BE2C (cell line): ENCODE results near the gene TRIM17.

ENCODE experiments used
- DNase-seq: peaks from one replicate; pipeline ENCODE4 v3.0.0-alpha.2; 2020
- H3K27me3 ChIP-seq: fragments of 250-450 bp; sonication (Bioruptor Pico); 2 replicates; pipeline ENCODE4 v1.5.1; 2020; ENCODE audit warnings: mild to moderate bottlenecking
- H3K36me3 ChIP-seq: fragments of 250-450 bp; sonication (Bioruptor Pico); 2 replicates; pipeline ENCODE4 v1.5.1; 2020; ENCODE audit warnings: mild to moderate bottlenecking
- H3K4me1 ChIP-seq: fragments of 250-450 bp; sonication (Bioruptor Pico); 2 replicates; pipeline ENCODE4 v1.5.1; 2020
- H3K4me3 ChIP-seq: 2 replicates; pipeline ENCODE4 v1.5.1; 2011; ENCODE audit warnings: low read depth, low read length
- H3K9me3 ChIP-seq: fragments of 250-450 bp; sonication (Bioruptor Pico); 2 replicates; pipeline ENCODE4 v1.5.1; 2020
- CTCF ChIP-seq: IDR thresholded peaks from 2 replicates; pipeline ENCODE4 v1.5.1; 2012; ENCODE audit warnings: mild to moderate bottlenecking, low read depth, low read length

TRIM17 gene

GRCh38 chr1:228400692-228401454, 15.8 kb downstream of the TRIM17 start:
- Histone ChIP-seq H3K27me3 (no peaks in the 10 kb centered on the region), H3K36me3 (peaks cover 37% of the 10 kb centered on the region), H3K9me3 (no peaks in the 10 kb centered on the region), H3K4me3 (no peak overlapping the region), H3K4me1 (peaks cover 2% of the 10 kb centered on the region)
- no peak for DNase-seq
- no peak for TF ChIP-seq CTCF

GRCh38 chr1:228400237-228400651, 16.4 kb downstream of the TRIM17 start:
- no peak for TF ChIP-seq CTCF
- Histone ChIP-seq H3K9me3 (no peaks in the 10 kb centered on the region), H3K27me3 (no peaks in the 10 kb centered on the region), H3K36me3 (peaks cover 37% of the 10 kb centered on the region), H3K4me3 (no peak overlapping the region), H3K4me1 (peaks cover 2% of the 10 kb centered on the region)
- no peak for DNase-seq

- peaks cover 37% of the 10 kb centered on the region for H3K36me3 ChIP-seq
- H3K27me3 ChIP-seq = no peaks in the 10 kb centered on the region
- TF ChIP-seq CTCF = no peak
- H3K9me3 ChIP-seq = no peaks in the 10 kb centered on the region
- no peak for DNase-seq
- no peak overlapping the region for H3K4me3 ChIP-seq
- H3K4me1 ChIP-seq = no peaks in the 10 kb centered on the region; the same call in 1 of the 2 replicates
Observed at GRCh38 chr1:228399531-228400236, 17.0 kb downstream of the TRIM17 start.

- DNase-seq = no peak
- no peak for TF ChIP-seq CTCF
- Histone ChIP-seq H3K9me3 (no peaks in the 10 kb centered on the region), H3K27me3 (no peaks in the 10 kb centered on the region), H3K4me3 (no peak overlapping the region), H3K4me1 (no peaks in the 10 kb centered on the region), H3K36me3 (peaks cover 42% of the 10 kb centered on the region)
Observed at GRCh38 chr1:228398741-228399461, 17.8 kb downstream of the TRIM17 start.

DNA sequence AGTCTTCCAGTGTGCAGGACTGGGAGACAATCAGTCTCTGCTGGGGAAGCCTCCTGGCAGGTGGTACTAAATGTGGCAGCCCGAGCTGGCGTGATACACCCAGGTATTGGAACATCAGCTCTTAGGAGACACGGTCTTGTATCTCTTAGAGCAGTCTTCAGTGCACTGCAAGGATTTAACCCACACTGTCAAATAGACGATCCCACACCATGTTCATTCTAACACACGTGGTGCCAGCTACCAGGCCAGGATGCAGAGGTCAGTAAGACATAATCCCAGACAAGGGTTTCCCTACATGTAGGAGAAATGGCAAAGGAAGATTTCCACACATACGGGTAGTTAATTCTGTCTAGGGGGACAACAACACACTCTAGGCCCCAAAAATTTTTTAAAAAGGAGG, 18.7 kb downstream of the TRIM17 start:
- Histone ChIP-seq H3K4me1 (no peaks in the 10 kb centered on the region), H3K27me3 (no peaks in the 10 kb centered on the region), H3K4me3 (no peak overlapping the region), H3K36me3 (peaks cover 38% of the 10 kb centered on the region), H3K9me3 (no peaks in the 10 kb centered on the region)
- no peak for TF ChIP-seq CTCF
- no peak for DNase-seq
